HCT116 (cell line): ENCODE measurements around the gene SLC66A3. TPM values are rescaled to one million over a fixed set of nuclear protein-coding genes. Genes with fewer than 3 reads are reported as not detected.

ENCODE experiments used
- ATAC-seq: fragments of 200-7000 bp; cut with Tn5 transposase; 2 replicates; pipeline ENCODE4 v1.9.1; 2020; ENCODE audit warnings: mild to moderate bottlenecking, moderate library complexity
- BruUV-seq: library from RNA; stranded (reverse); fragments of 400-500 nt; replicated peaks from 2 replicates; lab custom pipeline; 2021; lab: Mats Ljungman, UMichigan
- CTCF ChIA-PET: fragments of 300-600 bp; sonication (Branson Sonifier 250); formaldehyde crosslinking; loops from one replicate; lab custom pipeline; 2021; ENCODE audit warnings: antibody characterized with exemption; lab: Charles Lee
- POLR2A ChIA-PET: fragments of 300-600, 350-600 bp; sonication (Branson Sonifier 250); formaldehyde crosslinking; loops from one replicate; lab custom pipeline; 2021; ENCODE audit warnings: antibody characterized with exemption; lab: Charles Lee
- RAD21 ChIA-PET, 2 experiments: fragments of 300-600 bp; sonication (Branson Sonifier 250); formaldehyde crosslinking; loops; one replicate each; lab custom pipeline; 2023; ENCODE audit warnings: low total read pairs in 2 of 2; ENCODE audit not compliant: uncharacterized antibody in 2 of 2, unreplicated experiment in 2 of 2, low non-redundant PET in 1 of 2; lab: Charles Lee
- DNase-seq: peaks from one replicate; pipeline ENCODE4 v3.0.0-alpha.2; 2010; ENCODE audit warnings: low read depth, low spot score
- H2AFZ ChIP-seq: fragments of 200-600 bp; shearing (Covaris generic), sonication (generic); 2 replicates; pipeline ENCODE4 v1.6.1; 2017; ENCODE audit warnings: low read depth, mixed run types, mixed read lengths, antibody characterized with exemption, low read length; ENCODE audit not compliant: poor library complexity, severe bottlenecking
- H3K27ac ChIP-seq: 2 replicates; pipeline ENCODE4 v1.5.1; 2012; ENCODE audit warnings: low read depth, low read length
- H3K27me3 ChIP-seq: fragments of 200-600 bp; sonication (generic); 2 replicates; pipeline ENCODE4 v1.6.1; 2016; ENCODE audit warnings: mixed run types, low read length, mixed read lengths; ENCODE audit not compliant: insufficient read depth
- H3K36me3 ChIP-seq, 2 experiments: fragments of 200-500 bp in 1 of 2; fragments of 200-600 bp in 1 of 2; sonication (Bioruptor generic) in 1 of 2; sonication (generic) in 1 of 2; 2 replicates each; pipeline versions ENCODE4 v1.5.1 to v1.6.1; 2014 to 2016; ENCODE audit warnings: low read length in 2 of 2, inconsistent platforms in 1 of 2, mixed read lengths in 1 of 2, mixed run types in 1 of 2; ENCODE audit not compliant: insufficient read depth in 2 of 2, control insufficient read depth in 1 of 2
- H3K4me1 ChIP-seq, 2 experiments: fragments of 200-600 bp in 1 of 2; sonication (generic) in 1 of 2; 2 replicates each; pipeline versions ENCODE4 v1.5.1 to v1.6.1; 2012 to 2017; ENCODE audit warnings: low read length in 2 of 2, inconsistent platforms in 1 of 2, mild to moderate bottlenecking in 1 of 2, mixed read lengths in 1 of 2, mixed run types in 1 of 2, moderate library complexity in 1 of 2; ENCODE audit not compliant: insufficient read depth in 2 of 2, control insufficient read depth in 1 of 2
- H3K4me2 ChIP-seq: fragments of 200-600 bp; sonication (generic); 2 replicates; pipeline ENCODE4 v1.6.1; 2017; ENCODE audit warnings: mixed run types, low read length, mixed read lengths
- H3K4me3 ChIP-seq, 2 experiments: fragments of 200-600 bp in 1 of 2; sonication (generic) in 1 of 2; replicated peaks in 1 of 2; 2 replicates each; pipeline ENCODE4 v1.5.1; 2011 to 2016; ENCODE audit warnings: low read length in 2 of 2, control low read depth in 1 of 2, low read depth in 1 of 2, mild to moderate bottlenecking in 1 of 2, mixed read lengths in 1 of 2, mixed run types in 1 of 2
- H3K79me2 ChIP-seq: fragments of 200-600 bp; sonication (generic); 2 replicates; pipeline ENCODE4 v1.6.1; 2017; ENCODE audit warnings: mild to moderate bottlenecking, mixed run types, low read length, moderate library complexity, mixed read lengths; ENCODE audit not compliant: insufficient read depth
- H3K9ac ChIP-seq: fragments of 200-600 bp; sonication (generic); 2 replicates; pipeline ENCODE4 v1.6.1; 2016; ENCODE audit warnings: low read length, mixed read lengths
- H3K9me2 ChIP-seq: fragments of 200-600 bp; sonication (generic), shearing (Covaris generic); 2 replicates; pipeline ENCODE4 v1.6.1; 2017; ENCODE audit warnings: mixed run types, mild to moderate bottlenecking, moderate library complexity; ENCODE audit not compliant: insufficient read depth
- H3K9me3 ChIP-seq, 2 experiments: fragments of 200-500 bp in 1 of 2; fragments of 200-600 bp in 1 of 2; sonication (Bioruptor generic) in 1 of 2; sonication (generic) in 1 of 2; 2 replicates each; pipeline ENCODE4 v1.6.1; 2014 to 2017; ENCODE audit warnings: low read length in 2 of 2, mixed read lengths in 2 of 2, inconsistent platforms in 1 of 2, low read depth in 1 of 2, mild to moderate bottlenecking in 1 of 2, mixed run types in 1 of 2, moderate library complexity in 1 of 2; ENCODE audit not compliant: control insufficient read depth in 1 of 2, insufficient read depth in 1 of 2
- H4K20me1 ChIP-seq: fragments of 200-600 bp; sonication (generic), shearing (Covaris generic); 2 replicates; pipeline ENCODE4 v1.6.1; 2017; ENCODE audit warnings: mixed run types, mild to moderate bottlenecking, moderate library complexity; ENCODE audit not compliant: insufficient read depth
- EZH2 ChIP-seq: fragments of 200-600 bp; sonication (generic); IDR thresholded peaks from 2 replicates; pipeline ENCODE4 v1.6.1; 2017; ENCODE audit warnings: antibody characterized with exemption, mixed run types
- EZH2phosphoT487 ChIP-seq: fragments of 200-600 bp; IDR thresholded peaks from 2 replicates; pipeline ENCODE4 v1.6.1; 2018; ENCODE audit warnings: antibody characterized with exemption, borderline replicate concordance
- RAD21 ChIP-seq: IDR thresholded peaks from 2 replicates; pipeline ENCODE4 v1.6.1; 2012; ENCODE audit warnings: low read depth, mild to moderate bottlenecking
- SIN3A ChIP-seq: IDR thresholded peaks from 2 replicates; pipeline ENCODE4 v1.6.1; 2012; ENCODE audit warnings: low read depth
- TCF7L2 ChIP-seq: IDR thresholded peaks from 2 replicates; pipeline ENCODE4 v1.7.0; 2011; ENCODE audit warnings: borderline replicate concordance, inconsistent platforms; ENCODE audit not compliant: insufficient read depth, insufficient read length; ENCODE audit errors: extremely low read depth
- YY1 ChIP-seq: IDR thresholded peaks from 2 replicates; pipeline ENCODE4 v1.6.1; 2011; ENCODE audit warnings: low read length, low read depth, moderate library complexity, mild to moderate bottlenecking; ENCODE audit not compliant: insufficient replicate concordance; ENCODE audit errors: extremely low read depth
- ZNF274 ChIP-seq: fragments of 200-500 bp; sonication (Bioruptor generic); IDR thresholded peaks from 2 replicates; pipeline ENCODE4 v1.6.1; 2014; ENCODE audit warnings: mild to moderate bottlenecking, low read depth, low read length, inconsistent platforms
- intact Hi-C: fragments of 100-400 bp; cut with micrococcal nuclease; formaldehyde crosslinking; loops from 2 replicates; pipeline ENCODE4 v1.10.0; 2022
- total RNA-seq: library from RNA; stranded (reverse); gene quantifications from one replicate; pipeline ENCODE4 v1.2.1, GENCODE V29; 2021; ENCODE audit not compliant: unreplicated experiment
- TF ChIP-seq, protein P1 (sequence below), 3 experiments: fragments of 200-600 bp in 1 of 3; sonication (generic) in 1 of 3; IDR thresholded peaks in 2 of 3; conservative IDR thresholded peaks in 1 of 3; 2 replicates each; pipeline ENCODE4 v1.5.1; 2012 to 2017; ENCODE audit warnings: low read depth in 2 of 3, low read length in 2 of 3, antibody characterized with exemption in 1 of 3, borderline replicate concordance in 1 of 3, control low read depth in 1 of 3, mild to moderate bottlenecking in 1 of 3, mixed read lengths in 1 of 3, mixed run types in 1 of 3, moderate library complexity in 1 of 3; ENCODE audit not compliant: insufficient read depth in 1 of 3
- TF ChIP-seq, protein P2 (sequence below): IDR thresholded peaks from 2 replicates; pipeline ENCODE4 v1.6.1; 2012

The SLC66A3 gene
- total RNA-seq, 1 experiment from 2014 or later, result 15.9 TPM

DNA sequence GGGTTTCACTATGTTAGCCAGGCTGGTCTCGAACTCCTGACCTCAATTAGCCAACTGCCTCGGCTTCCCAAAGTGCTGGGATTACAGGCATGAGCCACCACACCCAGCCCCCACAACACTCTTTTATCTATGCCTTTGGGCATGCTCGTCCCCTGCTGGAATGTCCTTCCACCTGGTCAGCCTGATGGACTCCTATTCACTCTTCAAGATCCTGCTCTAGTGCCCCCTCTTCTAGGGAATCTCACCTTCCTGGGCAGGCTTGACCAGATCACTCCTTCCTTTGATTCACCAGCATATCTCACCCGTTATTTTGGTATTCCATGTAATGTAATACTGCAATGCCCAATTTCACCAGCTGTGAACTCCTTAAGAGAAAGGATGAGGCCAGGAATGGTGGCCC lies 13.9 kb upstream of the SLC66A3 start:
- H3K27me3 ChIP-seq, result no peaks in the 10 kb centered on the region
- H3K9ac ChIP-seq, result no peak overlapping the region
- RAD21 ChIA-PET, result interaction anchor here in 1 of 2 experiments (0.6 kb wide), 1 partner anchor 272 kb away, joined by 3 read pairs; no protein-coding TSS in a partner anchor
- no peak overlapping the region for H3K27ac ChIP-seq
- H3K4me3 ChIP-seq, result no peak overlapping the region
- H3K4me2 ChIP-seq, result no peak overlapping the region
- no peaks in the 10 kb centered on the region for H3K9me2 ChIP-seq
- DNase-seq (no peak), ATAC-seq (no peak)
- H3K9me3 ChIP-seq, result no peaks in the 10 kb centered on the region
- no TSS peak for BruUV-seq
- TF ChIP-seq EZH2 (no peak), ZNF274 (no peak), EZH2phosphoT487 (no peak), SIN3A (no peak), TCF7L2 (no peak), RAD21 (no peak), YY1 (no peak)
- TF ChIP-seq, protein P1, sequence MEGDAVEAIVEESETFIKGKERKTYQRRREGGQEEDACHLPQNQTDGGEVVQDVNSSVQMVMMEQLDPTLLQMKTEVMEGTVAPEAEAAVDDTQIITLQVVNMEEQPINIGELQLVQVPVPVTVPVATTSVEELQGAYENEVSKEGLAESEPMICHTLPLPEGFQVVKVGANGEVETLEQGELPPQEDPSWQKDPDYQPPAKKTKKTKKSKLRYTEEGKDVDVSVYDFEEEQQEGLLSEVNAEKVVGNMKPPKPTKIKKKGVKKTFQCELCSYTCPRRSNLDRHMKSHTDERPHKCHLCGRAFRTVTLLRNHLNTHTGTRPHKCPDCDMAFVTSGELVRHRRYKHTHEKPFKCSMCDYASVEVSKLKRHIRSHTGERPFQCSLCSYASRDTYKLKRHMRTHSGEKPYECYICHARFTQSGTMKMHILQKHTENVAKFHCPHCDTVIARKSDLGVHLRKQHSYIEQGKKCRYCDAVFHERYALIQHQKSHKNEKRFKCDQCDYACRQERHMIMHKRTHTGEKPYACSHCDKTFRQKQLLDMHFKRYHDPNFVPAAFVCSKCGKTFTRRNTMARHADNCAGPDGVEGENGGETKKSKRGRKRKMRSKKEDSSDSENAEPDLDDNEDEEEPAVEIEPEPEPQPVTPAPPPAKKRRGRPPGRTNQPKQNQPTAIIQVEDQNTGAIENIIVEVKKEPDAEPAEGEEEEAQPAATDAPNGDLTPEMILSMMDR (IDR thresholded peaks at IDR 0.05 in 2 of 3, conservative IDR thresholded peaks at IDR 0.05 in 1 of 3; ENCODE audit: borderline replicate concordance in 1 of 3, insufficient read depth in 1 of 3, low read depth in 2 of 3, low read length in 2 of 3), result no peak
- TF ChIP-seq, protein P2, sequence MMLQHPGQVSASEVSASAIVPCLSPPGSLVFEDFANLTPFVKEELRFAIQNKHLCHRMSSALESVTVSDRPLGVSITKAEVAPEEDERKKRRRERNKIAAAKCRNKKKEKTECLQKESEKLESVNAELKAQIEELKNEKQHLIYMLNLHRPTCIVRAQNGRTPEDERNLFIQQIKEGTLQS, result no peak
- H4K20me1 ChIP-seq, result no peaks in the 10 kb centered on the region
- no peaks in the 10 kb centered on the region for H3K36me3 ChIP-seq
- no peaks in the 10 kb centered on the region for H3K4me1 ChIP-seq
- no peaks in the 10 kb centered on the region for H3K79me2 ChIP-seq
- H2AFZ ChIP-seq, result no peak overlapping the region
- POLR2A ChIA-PET, result no interaction called here
- CTCF ChIA-PET, result interaction anchor here (1.4 kb wide), 1 partner anchor 9 kb away, joined by 3 read pairs; no protein-coding TSS in a partner anchor
- intact Hi-C loops, result no loop called here
